Measurements from ENCODE around the gene ANTXR1. TPM values are rescaled to one million over a fixed set of nuclear protein-coding genes. Genes with fewer than 3 reads are reported as not detected.

Gene ANTXR1
- total and polyA plus RNA-seq, 4 experiments from 2014 or later: 0.58 TPM; not detected in 3

GRCh38 chr2:69145204-69145603 lies 132.2 kb downstream of the ANTXR1 start:
- Mint-ChIP-seq H3K27ac (no peak overlapping the region), H3K36me3 (no peaks in the 10 kb centered on the region), H3K4me1 (no peaks in the 10 kb centered on the region), H3K9me3 (no peaks in the 10 kb centered on the region), H3K4me3 (no peak overlapping the region), H3K27me3 (peaks cover 15 to 21% of the 10 kb centered on the region in 2 donors)
- no peak overlapping the region for H3K27ac ChIP-seq (ENCODE audit: low read depth, low read length)
- H3K4me1 ChIP-seq (ENCODE audit: insufficient read depth, low read length): no peaks in the 10 kb centered on the region
- POLR2A ChIA-PET (ENCODE audit: partially characterized antibody): no interaction called here
- intact Hi-C loops (cut with micrococcal nuclease): no loop called here
- no peak for DNase-seq
- no peak overlapping the region for H3K4me3 ChIP-seq (ENCODE audit: low read length in 2 of 2)
- no peaks in the 10 kb centered on the region for H3K27me3 ChIP-seq (ENCODE audit: insufficient read depth, low read length)
- no peaks in the 10 kb centered on the region for H3K36me3 ChIP-seq (ENCODE audit: insufficient read depth, low read length)
- H3K9me3 ChIP-seq (ENCODE audit: control insufficient read depth in 1 of 2, low read length in 2 of 2): no peaks in the 10 kb centered on the region
- CTCF ChIA-PET (ENCODE audit: partially characterized antibody): no interaction called here

- no peak overlapping the region for H3K27ac Mint-ChIP-seq
- H3K9me3 Mint-ChIP-seq: no peaks in the 10 kb centered on the region
- Histone ChIP-seq H3K4me3 (ENCODE audit: low read length in 2 of 2) (no peak overlapping the region), H3K27me3 (ENCODE audit: insufficient read depth, low read length) (no peaks in the 10 kb centered on the region), H3K4me1 (ENCODE audit: insufficient read depth, low read length) (no peaks in the 10 kb centered on the region), H3K9me3 (ENCODE audit: control insufficient read depth in 1 of 2, low read length in 2 of 2) (no peaks in the 10 kb centered on the region), H3K36me3 (ENCODE audit: insufficient read depth, low read length) (no peaks in the 10 kb centered on the region), H3K27ac (ENCODE audit: low read depth, low read length) (no peak overlapping the region)
- no peaks in the 10 kb centered on the region for H3K36me3 Mint-ChIP-seq
- ChIA-PET POLR2A (ENCODE audit: partially characterized antibody) (no interaction called here), CTCF (ENCODE audit: partially characterized antibody) (no interaction called here)
- intact Hi-C loops (cut with micrococcal nuclease): no loop called here
- H3K27me3 Mint-ChIP-seq: peaks cover 12 to 25% of the 10 kb centered on the region in 2 donors
- H3K4me3 Mint-ChIP-seq: no peak overlapping the region
- no peaks in the 10 kb centered on the region for H3K4me1 Mint-ChIP-seq
- no peak for DNase-seq
Observed at GRCh38 chr2:69147841-69148533, 135.0 kb downstream of the ANTXR1 start.

DNA sequence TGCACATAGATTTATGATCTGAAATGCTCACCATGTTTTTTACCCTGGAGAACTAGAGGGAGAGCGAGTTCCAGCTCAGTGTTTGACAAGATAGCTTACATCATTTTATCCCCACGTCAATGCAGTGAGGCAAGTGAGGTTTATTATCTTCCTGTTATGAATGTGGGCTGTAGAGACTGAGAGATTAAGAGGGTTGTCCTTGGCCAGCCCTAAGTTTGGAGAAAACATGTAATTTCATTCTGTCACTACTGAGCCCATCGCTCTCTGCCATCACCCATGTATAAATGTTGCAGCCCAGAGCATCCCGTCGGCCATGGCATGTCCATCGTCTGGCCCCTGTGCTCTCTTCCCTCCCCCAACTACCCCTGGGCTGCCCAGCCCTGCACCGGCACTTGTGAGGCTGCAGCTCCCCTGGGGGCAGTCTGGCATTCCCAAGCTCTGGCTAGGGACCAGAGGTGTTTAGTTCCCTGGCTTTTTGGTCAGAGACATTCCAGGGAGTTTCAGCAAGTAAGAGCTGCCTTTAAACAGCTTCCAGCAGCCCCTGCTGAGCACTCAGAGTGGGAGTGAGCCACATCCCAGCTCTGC lies 136.7 kb downstream of the ANTXR1 start:
- no peak overlapping the region for H3K4me3 ChIP-seq (ENCODE audit: low read length in 2 of 2)
- Mint-ChIP-seq H3K4me3 (no peak overlapping the region), H3K36me3 (no peaks in the 10 kb centered on the region), H3K27ac (no peak overlapping the region), H3K27me3 (peaks cover 4 to 23% of the 10 kb centered on the region in 2 donors), H3K9me3 (no peaks in the 10 kb centered on the region), H3K4me1 (no peaks in the 10 kb centered on the region)
- CTCF ChIA-PET (ENCODE audit: partially characterized antibody): no interaction called here
- intact Hi-C loops (cut with micrococcal nuclease): no loop called here
- H3K27me3 ChIP-seq (ENCODE audit: insufficient read depth, low read length): no peaks in the 10 kb centered on the region
- H3K4me1 ChIP-seq (ENCODE audit: insufficient read depth, low read length): no peaks in the 10 kb centered on the region
- POLR2A ChIA-PET (ENCODE audit: partially characterized antibody): no interaction called here
- DNase-seq: no peak
- H3K27ac ChIP-seq (ENCODE audit: low read depth, low read length): no peak overlapping the region
- H3K36me3 ChIP-seq (ENCODE audit: insufficient read depth, low read length): no peaks in the 10 kb centered on the region
- no peaks in the 10 kb centered on the region for H3K9me3 ChIP-seq (ENCODE audit: control insufficient read depth in 1 of 2, low read length in 2 of 2)

- H3K9me3 Mint-ChIP-seq: no peaks in the 10 kb centered on the region
- no peak overlapping the region for H3K27ac Mint-ChIP-seq
- ChIA-PET CTCF (ENCODE audit: partially characterized antibody) (no interaction called here), POLR2A (ENCODE audit: partially characterized antibody) (no interaction called here)
- DNase-seq: no peak
- Histone ChIP-seq H3K9me3 (ENCODE audit: control insufficient read depth in 1 of 2, low read length in 2 of 2) (no peaks in the 10 kb centered on the region), H3K4me1 (ENCODE audit: insufficient read depth, low read length) (no peaks in the 10 kb centered on the region), H3K4me3 (ENCODE audit: low read length in 2 of 2) (no peak overlapping the region), H3K27ac (ENCODE audit: low read depth, low read length) (no peak overlapping the region), H3K36me3 (ENCODE audit: insufficient read depth, low read length) (no peaks in the 10 kb centered on the region), H3K27me3 (ENCODE audit: insufficient read depth, low read length) (no peaks in the 10 kb centered on the region)
- intact Hi-C loops (cut with micrococcal nuclease): no loop called here
- H3K4me1 Mint-ChIP-seq: no peaks in the 10 kb centered on the region
- H3K36me3 Mint-ChIP-seq: no peaks in the 10 kb centered on the region
- H3K4me3 Mint-ChIP-seq: peak overlapping the region in 1 of 8 donors; percentile 55
- H3K27me3 Mint-ChIP-seq: peaks cover 6 to 20% of the 10 kb centered on the region in 2 donors
Observed at GRCh38 chr2:69151931-69152330, 139.0 kb downstream of the ANTXR1 start.

DNA sequence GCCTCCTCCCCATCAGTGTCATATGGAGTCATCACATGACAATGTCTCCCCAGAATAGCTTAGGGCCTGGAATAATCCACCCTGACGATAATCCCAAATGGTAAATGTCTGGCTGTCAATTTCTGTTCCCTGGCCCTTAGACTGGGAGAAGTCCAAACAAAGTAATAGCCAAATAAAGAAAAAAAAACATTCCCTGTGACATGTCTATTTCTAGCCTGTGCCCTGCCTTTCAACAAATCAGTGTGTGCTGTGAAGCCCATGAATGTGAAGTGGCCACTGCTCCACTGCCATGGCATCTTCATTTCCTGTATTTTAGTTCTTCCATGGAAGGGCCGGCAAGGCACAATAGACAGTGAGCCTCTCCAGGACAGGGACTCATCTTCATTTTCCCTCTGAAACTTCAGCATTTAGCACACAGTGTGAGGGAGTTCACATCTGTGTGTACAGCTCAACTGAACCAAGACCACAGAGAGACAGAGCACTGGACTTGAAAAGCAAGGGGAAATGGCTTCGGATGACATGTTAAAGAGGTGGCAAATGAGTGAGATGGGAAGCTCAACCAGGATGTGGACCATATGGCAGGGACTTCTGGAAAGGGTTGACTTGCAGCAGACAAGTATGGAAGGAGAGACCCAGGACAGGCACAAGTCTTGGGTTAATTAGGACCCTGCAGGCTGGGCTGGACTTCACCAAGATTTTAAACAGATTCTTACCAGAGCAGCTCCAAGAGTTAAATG lies 140.0 kb downstream of the ANTXR1 start:
- Mint-ChIP-seq H3K27me3 (peaks cover 6 to 20% of the 10 kb centered on the region in 2 donors), H3K9me3 (no peaks in the 10 kb centered on the region), H3K36me3 (no peaks in the 10 kb centered on the region), H3K4me1 (no peaks in the 10 kb centered on the region), H3K4me3 (no peak overlapping the region), H3K27ac (no peak overlapping the region)
- Histone ChIP-seq H3K27me3 (ENCODE audit: insufficient read depth, low read length) (no peaks in the 10 kb centered on the region), H3K27ac (ENCODE audit: low read depth, low read length) (no peak overlapping the region), H3K4me3 (ENCODE audit: low read length in 2 of 2) (no peak overlapping the region), H3K4me1 (ENCODE audit: insufficient read depth, low read length) (no peaks in the 10 kb centered on the region), H3K36me3 (ENCODE audit: insufficient read depth, low read length) (no peaks in the 10 kb centered on the region), H3K9me3 (ENCODE audit: control insufficient read depth in 1 of 2, low read length in 2 of 2) (no peaks in the 10 kb centered on the region)
- POLR2A ChIA-PET (ENCODE audit: partially characterized antibody): no interaction called here
- intact Hi-C loops (cut with micrococcal nuclease): no loop called here
- CTCF ChIA-PET (ENCODE audit: partially characterized antibody): no interaction called here
- no peak for DNase-seq

DNA sequence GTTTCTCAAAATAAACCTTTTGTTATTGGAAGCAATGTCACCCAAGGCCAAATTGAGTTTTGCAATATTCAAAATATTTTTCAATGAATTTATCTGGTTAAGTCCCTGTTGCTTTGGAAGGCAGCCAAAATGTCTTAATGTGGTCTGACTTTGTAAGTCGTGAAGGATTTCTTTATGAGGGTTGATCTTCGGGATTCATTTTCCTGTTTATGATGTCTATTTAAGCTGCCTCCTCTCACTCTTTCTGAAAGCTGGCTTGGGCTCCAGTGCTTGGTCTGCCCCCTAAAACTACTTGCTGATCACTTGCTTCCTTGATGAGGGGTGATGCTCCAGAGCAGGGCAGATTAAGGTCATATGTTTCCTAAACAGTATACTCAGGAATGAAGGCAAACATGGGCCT lies 141.1 kb downstream of the ANTXR1 start:
- Histone ChIP-seq H3K4me1 (ENCODE audit: insufficient read depth, low read length) (no peaks in the 10 kb centered on the region), H3K27me3 (ENCODE audit: insufficient read depth, low read length) (no peaks in the 10 kb centered on the region), H3K36me3 (ENCODE audit: insufficient read depth, low read length) (no peaks in the 10 kb centered on the region), H3K27ac (ENCODE audit: low read depth, low read length) (no peak overlapping the region), H3K4me3 (ENCODE audit: low read length in 2 of 2) (no peak overlapping the region), H3K9me3 (ENCODE audit: control insufficient read depth in 1 of 2, low read length in 2 of 2) (no peaks in the 10 kb centered on the region)
- Mint-ChIP-seq H3K27me3 (peaks cover 7 to 20% of the 10 kb centered on the region in 2 donors), H3K9me3 (no peaks in the 10 kb centered on the region), H3K4me3 (no peak overlapping the region), H3K27ac (no peak overlapping the region), H3K36me3 (no peaks in the 10 kb centered on the region), H3K4me1 (no peaks in the 10 kb centered on the region)
- CTCF ChIA-PET (ENCODE audit: partially characterized antibody): no interaction called here
- POLR2A ChIA-PET (ENCODE audit: partially characterized antibody): no interaction called here
- intact Hi-C loops (cut with micrococcal nuclease): no loop called here
- DNase-seq: no peak

- Histone ChIP-seq H3K4me1 (ENCODE audit: insufficient read depth, low read length) (no peaks in the 10 kb centered on the region), H3K27me3 (ENCODE audit: insufficient read depth, low read length) (no peaks in the 10 kb centered on the region), H3K27ac (ENCODE audit: low read depth, low read length) (no peak overlapping the region), H3K36me3 (ENCODE audit: insufficient read depth, low read length) (no peaks in the 10 kb centered on the region), H3K4me3 (ENCODE audit: low read length in 2 of 2) (no peak overlapping the region), H3K9me3 (ENCODE audit: control insufficient read depth in 1 of 2, low read length in 2 of 2) (no peaks in the 10 kb centered on the region)
- ChIA-PET CTCF (ENCODE audit: partially characterized antibody) (no interaction called here), POLR2A (ENCODE audit: partially characterized antibody) (no interaction called here)
- Mint-ChIP-seq H3K27me3 (peaks cover 5 to 12% of the 10 kb centered on the region in 2 donors), H3K9me3 (no peaks in the 10 kb centered on the region), H3K27ac (no peak overlapping the region), H3K4me1 (no peaks in the 10 kb centered on the region), H3K4me3 (no peak overlapping the region), H3K36me3 (no peaks in the 10 kb centered on the region)
- DNase-seq: no peak
- intact Hi-C loops (cut with micrococcal nuclease): no loop called here
Observed at GRCh38 chr2:69156624-69157023, 143.6 kb downstream of the ANTXR1 start.
